Motor neuron (in vitro differentiated cells): ENCODE measurements around the gene PTPRE. TPM values are rescaled to one million over a fixed set of nuclear protein-coding genes. Genes with fewer than 3 reads are reported as not detected.
A peak's percentile ranks its signal among the peaks of the same experiment; 100 is the strongest.

Experiments
- ATAC-seq, 8 experiments: fragments of 200-7000 bp; cut with Tn5 transposase; replicated peaks in 6 of 8; 2 replicates each; pipeline ENCODE4 v1.8.0; 2021; ENCODE audit warnings: mild to moderate bottlenecking in 8 of 8, moderate library complexity in 8 of 8
- H3K27ac ChIP-seq, 2 donors: fragments of 250-450 bp; sonication (Bioruptor Pico); 2 replicates each; pipeline ENCODE4 v1.9.0; 2021; ENCODE audit warnings: antibody characterized with exemption in 2 of 2, mild to moderate bottlenecking in 2 of 2, moderate library complexity in 1 of 2
- H3K4me1 ChIP-seq, 2 donors: fragments of 250-450 bp; sonication (Bioruptor Pico); replicated peaks in 1 of 2; 2 replicates each; pipeline ENCODE4 v1.6.1; 2021; ENCODE audit warnings: antibody characterized with exemption in 2 of 2, mild to moderate bottlenecking in 2 of 2, moderate library complexity in 1 of 2
- H3K4me3 ChIP-seq, 5 donors: fragments of 250-450 bp; sonication (Bioruptor Pico); 2 replicates each; pipeline ENCODE4 v1.9.0; 2021; ENCODE audit warnings: antibody characterized with exemption in 5 of 5, mild to moderate bottlenecking in 5 of 5, moderate library complexity in 4 of 5
- WGBS, 10 experiments: fragments of 450-650 bp; shearing (Covaris generic); methylation state at CpG; one replicate each; pipeline ENCODE4 v1.0.0; 2022; 5-methylcytosine and 5-hydroxymethylcytosine counted together
- in situ Hi-C, 9 experiments: fragments of 400-800 bp; cut with MboI; loops; one replicate each; pipeline ENCODE4 v1.15.0; 2021; ENCODE audit warnings: low sequenced_read_pairs in 9 of 9, low pct_unique_long_range_greater_than_20kb in 2 of 9; ENCODE audit not compliant: unreplicated experiment in 9 of 9
- total RNA-seq, 8 experiments: library from RNA; unstranded; fragments of 300-600 nt; gene quantifications; 2 replicates each; pipeline versions ENCODE4 v1.2.3 to v1.2.4, GENCODE V29; 2022

The PTPRE gene
- total RNA-seq, 8 experiments from 2014 or later, result 0.09 to 17.6 (median 3.9) TPM

- peak in 1 of 8 experiments; percentile 20 for ATAC-seq
- Histone ChIP-seq H3K4me1 (peaks cover 8 to 24% of the 10 kb centered on the region in 2 donors), H3K4me3 (no peak overlapping the region), H3K27ac (no peak overlapping the region)
- in situ Hi-C loops, result no loop called here
- WGBS, 10 experiments, result 52 to 100% (median 75%) methylated on average over 1 to 8 of the region's 9 CpGs; no CpG with 5 or more reads in 3 of the 10 experiments
Observed at GRCh38 chr10:127961071-127961470, 54.2 kb downstream of the PTPRE start.

DNA sequence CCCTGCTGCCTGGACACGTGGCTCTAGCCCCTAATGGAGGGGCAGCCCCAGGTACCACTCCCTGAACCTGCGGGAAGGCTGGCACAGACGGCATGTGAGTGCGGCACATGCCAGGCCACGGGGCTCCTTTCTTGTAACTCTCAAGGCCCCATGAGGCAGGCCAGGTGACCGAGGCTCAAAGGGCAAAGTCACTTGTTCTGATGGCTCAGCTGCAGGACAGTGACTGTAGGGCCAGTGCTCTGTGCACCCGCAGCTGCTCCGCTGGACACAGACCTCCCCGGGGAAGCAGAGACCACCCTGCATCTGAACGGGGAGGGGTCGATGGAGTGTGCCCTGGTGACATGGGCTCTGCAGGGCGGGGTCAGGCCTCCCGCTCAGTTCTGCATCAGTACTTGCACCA lies 55.3 kb downstream of the PTPRE start:
- peak in 3 of 8 experiments; percentile 8 to 25 (median 16) for ATAC-seq
- H3K27ac ChIP-seq, result no peak overlapping the region
- peaks cover 8 to 24% of the 10 kb centered on the region in 2 donors for H3K4me1 ChIP-seq
- in situ Hi-C loops, result no loop called here
- H3K4me3 ChIP-seq, result no peak overlapping the region
- 40 to 90% (median 80%) methylated on average over 2 to 5 of the region's 13 CpGs; no CpG with 5 or more reads in 6 of the 10 experiments for WGBS, 10 experiments

DNA sequence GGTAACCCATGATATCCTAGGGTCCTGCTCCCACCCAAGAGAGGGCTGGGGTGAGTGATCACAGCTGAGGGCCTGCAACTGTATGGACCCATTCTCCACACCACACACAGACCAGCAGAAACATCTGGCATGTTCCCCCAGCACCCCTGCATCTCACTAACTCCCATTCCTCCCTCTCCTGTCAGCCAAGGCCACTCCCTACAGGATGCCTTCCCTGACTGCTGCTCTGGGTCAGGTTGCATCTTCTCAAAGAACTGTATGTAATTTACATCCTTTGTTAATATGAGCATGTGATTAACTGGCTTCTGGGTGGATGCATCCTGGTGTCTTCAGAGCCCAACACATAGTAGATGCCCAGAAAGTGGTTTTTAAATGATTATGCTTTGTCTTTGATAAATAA lies 56.2 kb downstream of the PTPRE start:
- in situ Hi-C loops, result no loop called here
- ATAC-seq, result peak in 1 of 8 experiments; percentile 48
- H3K4me3 ChIP-seq, result no peak overlapping the region
- H3K4me1 ChIP-seq, result peaks cover 8 to 26% of the 10 kb centered on the region in 2 donors
- no peak overlapping the region for H3K27ac ChIP-seq

DNA sequence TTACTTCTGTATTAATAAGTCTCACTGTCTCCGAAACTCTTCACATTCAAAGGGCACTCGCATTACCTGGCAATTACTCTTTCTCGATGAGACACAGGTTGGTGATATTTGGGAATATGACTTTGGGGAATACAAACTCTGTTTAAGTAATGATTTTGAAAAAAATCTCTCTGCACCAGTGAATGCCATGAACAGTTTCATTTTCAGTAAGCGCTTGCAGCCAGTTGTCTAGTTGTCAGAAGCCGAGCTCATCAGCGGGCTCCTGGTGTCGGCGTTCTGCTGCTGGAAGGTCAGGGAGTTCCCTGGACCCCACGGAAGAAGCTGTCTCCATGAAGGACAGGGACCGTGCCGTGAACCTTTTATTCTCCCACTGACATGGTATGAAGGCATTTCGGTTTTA lies 57.7 kb downstream of the PTPRE start:
- in situ Hi-C loops, result no loop called here
- H3K4me1 ChIP-seq, result peaks cover 8 to 30% of the 10 kb centered on the region in 2 donors
- 13 to 95% (median 66%) methylated on average over 2 to 12 of the region's 12 CpGs; no CpG with 5 or more reads in 1 of the 10 experiments for WGBS, 10 experiments

DNA sequence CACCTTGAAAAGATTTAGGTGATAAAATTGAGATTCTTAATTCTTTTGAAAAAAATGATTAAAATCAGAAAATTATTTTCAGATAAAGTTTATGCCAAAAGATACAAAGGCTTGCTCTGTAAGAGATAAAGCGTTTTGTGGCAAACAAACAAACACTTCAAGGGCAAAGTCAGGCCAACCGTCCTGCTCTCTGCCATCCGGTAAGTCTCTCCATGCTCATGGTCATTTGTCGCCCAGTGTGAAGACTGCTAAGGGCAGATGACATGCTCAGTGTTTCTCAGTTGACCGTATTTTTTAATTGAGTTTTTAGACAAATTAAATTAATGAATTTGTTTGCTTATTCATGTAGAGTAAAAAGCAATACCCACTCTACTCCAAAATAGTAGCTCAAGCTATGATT lies 60.0 kb downstream of the PTPRE start:
- ATAC-seq, result no peak

More for the DNA sequence above, 57.7 kb downstream of the PTPRE start:
- Histone ChIP-seq H3K4me3 (no peak overlapping the region), H3K27ac (no peak overlapping the region)
- ATAC-seq, result no peak

GRCh38 chr10:127968027-127968441 lies 61.1 kb downstream of the PTPRE start:
- Histone ChIP-seq H3K4me1 (peaks cover 18 to 20% of the 10 kb centered on the region in 2 donors), H3K4me3 (no peak overlapping the region), H3K27ac (no peak overlapping the region)
- 30 to 100% (median 57%) methylated on average over 1 to 2 of the region's 3 CpGs; no CpG with 5 or more reads in 3 of the 10 experiments for WGBS, 10 experiments
- in situ Hi-C loops, result no loop called here
- peak in 2 of 8 experiments; percentile 17 to 18 for ATAC-seq

More for the DNA sequence above, 60.0 kb downstream of the PTPRE start:
- 65 to 100% (median 92%) methylated on average over 2 to 5 of the region's 5 CpGs; no CpG with 5 or more reads in 1 of the 10 experiments for WGBS, 10 experiments
- in situ Hi-C loops, result no loop called here
- Histone ChIP-seq H3K4me1 (peaks cover 8 to 22% of the 10 kb centered on the region in 2 donors), H3K27ac (no peak overlapping the region), H3K4me3 (no peak overlapping the region)

DNA sequence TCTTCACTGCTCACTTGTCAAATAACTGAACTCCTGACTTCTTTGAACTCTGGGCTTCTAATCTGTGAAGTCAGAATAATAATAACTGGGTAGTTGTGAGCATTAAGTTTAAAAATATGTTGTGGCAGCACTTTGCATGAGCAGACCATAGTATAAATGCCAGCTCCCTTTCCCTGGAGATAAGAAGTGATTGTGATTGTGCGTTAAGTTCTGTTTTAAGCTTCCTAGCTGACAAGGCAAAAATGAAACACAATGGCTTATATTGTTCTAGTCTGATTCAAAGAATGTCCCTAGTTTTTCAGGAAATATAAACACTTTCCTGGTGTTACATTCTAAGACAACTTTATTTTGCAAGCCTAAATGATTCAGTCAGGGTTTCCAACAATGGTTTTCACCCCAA lies 61.8 kb downstream of the PTPRE start:
- Histone ChIP-seq H3K4me1 (peaks cover 24 to 26% of the 10 kb centered on the region in 2 donors), H3K27ac (no peak overlapping the region), H3K4me3 (no peak overlapping the region)
- in situ Hi-C loops, result no loop called here
- 44 to 100% (median 80%) methylated on average over 1 of the region's 1 CpG; no CpG with 5 or more reads in 3 of the 10 experiments for WGBS, 10 experiments
- no peak for ATAC-seq

GRCh38 chr10:127971101-127971946 lies 64.4 kb downstream of the PTPRE start:
- WGBS, 10 experiments, result 55 to 100% (median 89%) methylated on average over 3 to 12 of the region's 24 CpGs; no CpG with 5 or more reads in 3 of the 10 experiments
- Histone ChIP-seq H3K27ac (no peak overlapping the region), H3K4me1 (peaks cover 23 to 27% of the 10 kb centered on the region in 2 donors), H3K4me3 (no peak overlapping the region)
- ATAC-seq, result no peak
- in situ Hi-C loops, result no loop called here

DNA sequence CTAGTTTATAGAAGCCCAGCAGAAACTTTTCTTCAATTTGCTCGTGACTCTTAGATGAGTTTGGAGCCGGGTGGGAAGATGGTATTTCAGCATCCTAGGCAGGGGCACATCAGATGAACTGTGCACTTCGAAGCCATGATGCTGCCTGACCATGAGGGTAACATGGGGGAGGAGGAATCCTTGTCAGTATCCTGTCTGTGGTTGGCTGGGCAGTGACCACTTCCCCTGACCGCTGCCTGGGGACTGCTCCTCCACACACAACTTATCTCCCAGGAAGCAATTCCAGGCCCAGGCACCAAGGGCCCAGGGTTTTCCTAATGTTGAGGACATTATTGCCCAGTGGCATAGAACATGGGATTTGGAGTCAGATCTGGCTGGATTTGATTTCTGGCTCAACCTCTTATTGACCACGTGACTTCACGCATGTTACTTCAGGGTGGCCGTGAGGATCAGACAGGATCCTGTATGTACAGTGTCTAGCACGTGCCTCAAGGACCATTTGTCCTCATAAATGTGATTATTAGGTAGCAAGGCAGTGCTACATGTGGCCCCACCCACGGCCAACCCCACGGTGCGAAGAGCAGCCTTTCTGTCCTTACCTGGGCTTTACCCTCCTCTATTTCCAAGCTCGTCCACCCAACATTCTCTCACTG lies 65.2 kb downstream of the PTPRE start:
- Histone ChIP-seq H3K4me3 (no peak overlapping the region), H3K4me1 (peaks cover 26 to 32% of the 10 kb centered on the region in 2 donors), H3K27ac (no peak overlapping the region)
- no peak for ATAC-seq
- WGBS, 10 experiments, result 0 to 100% (median 84%) methylated on average over 1 to 10 of the region's 12 CpGs; no CpG with 5 or more reads in 2 of the 10 experiments
- in situ Hi-C loops, result no loop called here

GRCh38 chr10:127972751-127973357 lies 66.0 kb downstream of the PTPRE start:
- peaks cover 31 to 38% of the 10 kb centered on the region in 2 donors for H3K4me1 ChIP-seq

GRCh38 chr10:127973791-127974311 lies 66.9 kb downstream of the PTPRE start:
- no peak overlapping the region for H3K27ac ChIP-seq
- H3K4me3 ChIP-seq, result no peak overlapping the region
- peak in 5 of 8 experiments; percentile 44 to 63 (median 58) for ATAC-seq
- H3K4me1 ChIP-seq, result peaks cover 34 to 35% of the 10 kb centered on the region in 2 donors
- in situ Hi-C loops, result no loop called here
- WGBS, 10 experiments, result 33 to 95% (median 82%) methylated on average over 2 to 7 of the region's 10 CpGs; no CpG with 5 or more reads in 1 of the 10 experiments

More at GRCh38 chr10:127972751-127973357, 66.0 kb downstream of the PTPRE start:
- in situ Hi-C loops, result no loop called here
- Histone ChIP-seq H3K4me3 (no peak overlapping the region), H3K27ac (no peak overlapping the region)
- WGBS, 10 experiments, result 21 to 100% (median 60%) methylated on average over 1 to 4 of the region's 4 CpGs; no CpG with 5 or more reads in 3 of the 10 experiments
- ATAC-seq, result peak in 5 of 8 experiments; percentile 22 to 64 (median 49)

DNA sequence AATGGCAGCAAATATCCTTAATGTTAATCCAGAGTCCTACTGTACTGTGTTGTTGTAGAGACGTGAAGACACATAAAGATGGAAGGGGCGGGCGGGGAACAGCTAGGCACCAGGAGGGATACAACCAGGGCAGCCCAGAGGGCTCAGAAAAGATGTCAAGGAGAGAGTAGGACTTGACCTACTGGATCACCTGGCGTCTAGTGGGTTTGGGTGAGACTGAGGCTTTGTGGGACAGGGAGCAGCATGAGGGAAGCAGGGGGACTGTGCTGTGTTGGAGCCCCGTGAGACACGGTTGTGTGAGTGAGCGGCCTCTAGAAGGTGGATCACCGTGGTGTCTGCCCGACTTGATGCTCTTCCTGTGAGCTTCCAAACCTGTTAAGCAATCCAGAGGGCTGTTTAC lies 68.0 kb downstream of the PTPRE start:
- Histone ChIP-seq H3K4me3 (no peak overlapping the region), H3K27ac (no peak overlapping the region), H3K4me1 (peaks cover 34 to 35% of the 10 kb centered on the region in 2 donors)
- 61 to 100% (median 92%) methylated on average over 2 to 7 of the region's 9 CpGs; no CpG with 5 or more reads in 5 of the 10 experiments for WGBS, 10 experiments
- no peak for ATAC-seq
- in situ Hi-C loops, result no loop called here
